ENCODE data around the gene UROD. TPM values are rescaled to one million over a fixed set of nuclear protein-coding genes. Genes with fewer than 3 reads are reported as not detected.

UROD gene
- 73.3 and 96.5 TPM in 2 replicates for total RNA-seq

GRCh38 chr1:45011837-45012638 is at the start of gene UROD:
UROD (plus strand) TSS chr1:45012254; CDS start chr1:45012266, 12 bp downstream.

GRCh38 chr1:45010855-45011811 is 921 bp upstream of the UROD start, which contains the start of gene HECTD3:
HECTD3 (minus strand) TSS chr1:45011324; CDS start chr1:45011257, 67 bp downstream.

Other genes with a start within 250 kb of the UROD start
- gene RPS8, start 236.7 kb upstream of the UROD start, total RNA-seq: 927 and 1,770 TPM in 2 replicates
- under 0.01 TPM in 1 of 2 replicates, not detected in the other for gene BEST4, start 224.1 kb upstream of the UROD start, total RNA-seq
- 27.0 and 52.4 TPM in 2 replicates for gene PLK3, start 211.9 kb upstream of the UROD start, total RNA-seq
- not detected in 2 replicates for gene DYNLT4, start 204.9 kb upstream of the UROD start, total RNA-seq
- gene BTBD19, start 203.7 kb upstream of the UROD start, total RNA-seq: 11.9 and 17.0 TPM in 2 replicates
- gene PTCH2, start 169.0 kb upstream of the UROD start, total RNA-seq: under 0.01 and 0.05 TPM in 2 replicates
- 30.4 and 34.4 TPM in 2 replicates for gene EIF2B3, start 25.7 kb upstream of the UROD start, total RNA-seq
- 11.6 and 24.1 TPM in 2 replicates for gene HECTD3, start 930 bp upstream of the UROD start, total RNA-seq
- under 0.01 TPM in 1 of 2 replicates, not detected in the other for gene ZSWIM5, start 194.4 kb downstream of the UROD start, total RNA-seq